ENCODE measurements around the gene MXRA8.
"Not testable (repeated sequence)": the region's sequence is repeated elsewhere in the genome, so short reads cannot be mapped to it uniquely, and the experiment has no call there.

Gene MXRA8, protein sequence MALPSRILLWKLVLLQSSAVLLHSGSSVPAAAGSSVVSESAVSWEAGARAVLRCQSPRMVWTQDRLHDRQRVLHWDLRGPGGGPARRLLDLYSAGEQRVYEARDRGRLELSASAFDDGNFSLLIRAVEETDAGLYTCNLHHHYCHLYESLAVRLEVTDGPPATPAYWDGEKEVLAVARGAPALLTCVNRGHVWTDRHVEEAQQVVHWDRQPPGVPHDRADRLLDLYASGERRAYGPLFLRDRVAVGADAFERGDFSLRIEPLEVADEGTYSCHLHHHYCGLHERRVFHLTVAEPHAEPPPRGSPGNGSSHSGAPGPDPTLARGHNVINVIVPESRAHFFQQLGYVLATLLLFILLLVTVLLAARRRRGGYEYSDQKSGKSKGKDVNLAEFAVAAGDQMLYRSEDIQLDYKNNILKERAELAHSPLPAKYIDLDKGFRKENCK

DNA sequence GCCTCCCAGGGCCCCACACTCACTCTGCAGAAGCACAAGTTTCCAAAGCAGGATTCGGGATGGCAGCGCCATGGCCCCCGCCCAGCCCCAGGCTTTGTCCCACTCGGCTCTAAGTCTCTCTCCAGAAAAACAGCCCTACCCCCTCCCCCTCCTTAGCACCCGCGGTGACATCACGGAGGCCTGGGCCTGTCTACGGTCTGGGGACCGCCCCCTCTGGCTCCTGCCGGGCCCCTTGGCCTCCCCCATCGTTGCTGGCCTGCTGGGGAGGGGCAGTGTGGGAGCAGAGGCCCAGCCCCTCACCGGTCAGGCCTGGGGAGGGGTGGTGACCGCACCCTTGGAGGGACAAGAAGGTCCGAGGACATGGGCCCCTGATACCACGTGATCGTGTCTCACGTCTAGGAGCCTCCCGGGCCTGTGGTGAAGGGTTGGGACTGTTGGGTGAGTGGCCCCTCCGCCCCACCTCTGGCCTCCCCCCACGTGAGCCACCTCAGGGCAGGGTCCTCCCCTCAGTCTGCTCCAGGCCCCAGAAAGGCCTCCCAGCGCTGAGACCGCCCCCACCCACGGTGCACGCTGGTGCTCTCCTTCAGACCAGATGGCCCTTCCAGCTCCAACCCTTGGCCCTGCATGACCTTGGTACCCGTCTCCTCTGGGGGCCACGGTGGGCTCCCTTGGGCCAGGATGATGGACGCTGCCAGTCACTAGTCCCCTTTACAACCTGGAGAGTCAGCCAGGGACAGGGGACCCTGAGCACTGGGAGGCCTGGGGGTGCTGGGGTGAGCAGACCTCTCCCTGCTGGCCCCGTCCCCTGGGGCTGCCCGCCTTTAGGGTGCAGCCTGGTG, at the start of gene MXRA8:
MXRA8 (minus strand) TSS at position 123 of the 839 bp plus-strand sequence; CDS start at position 72, 51 bp downstream.
- DNase-seq, result no peak

DNA sequence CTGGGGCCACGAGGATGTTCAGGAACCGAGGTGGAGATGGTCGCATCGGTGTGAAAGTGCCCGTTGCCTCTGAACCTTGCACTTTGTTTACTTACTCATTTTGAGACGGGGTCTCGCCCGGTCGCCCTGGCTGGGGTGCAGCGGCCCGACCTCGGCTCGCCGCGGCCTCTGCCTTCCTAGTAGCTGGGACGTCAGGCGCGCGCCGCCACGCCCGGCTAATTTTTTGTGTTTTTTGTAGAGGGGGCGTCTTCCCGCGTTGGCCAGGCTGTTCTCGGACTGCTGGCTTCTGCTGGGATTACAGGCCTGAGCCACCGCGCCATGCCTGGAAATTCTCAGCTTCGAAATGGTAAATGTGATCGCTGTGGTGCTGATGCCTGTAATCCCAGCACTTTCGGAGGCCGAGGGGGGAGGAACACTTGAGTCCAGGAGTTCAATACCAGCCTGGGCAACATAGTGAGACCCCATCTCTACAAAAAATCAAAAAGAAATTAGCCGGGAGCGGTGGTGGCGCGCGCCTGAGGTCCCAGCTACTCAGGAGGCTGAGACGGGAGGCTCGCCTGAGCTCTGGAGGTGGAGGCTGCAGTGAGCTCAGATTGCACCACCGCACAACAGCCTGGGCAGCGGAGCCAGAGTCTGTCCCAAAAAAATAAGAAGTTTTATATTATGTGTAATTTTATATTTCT, 49.4 kb upstream of the MXRA8 start:
- no peak for DNase-seq

DNA sequence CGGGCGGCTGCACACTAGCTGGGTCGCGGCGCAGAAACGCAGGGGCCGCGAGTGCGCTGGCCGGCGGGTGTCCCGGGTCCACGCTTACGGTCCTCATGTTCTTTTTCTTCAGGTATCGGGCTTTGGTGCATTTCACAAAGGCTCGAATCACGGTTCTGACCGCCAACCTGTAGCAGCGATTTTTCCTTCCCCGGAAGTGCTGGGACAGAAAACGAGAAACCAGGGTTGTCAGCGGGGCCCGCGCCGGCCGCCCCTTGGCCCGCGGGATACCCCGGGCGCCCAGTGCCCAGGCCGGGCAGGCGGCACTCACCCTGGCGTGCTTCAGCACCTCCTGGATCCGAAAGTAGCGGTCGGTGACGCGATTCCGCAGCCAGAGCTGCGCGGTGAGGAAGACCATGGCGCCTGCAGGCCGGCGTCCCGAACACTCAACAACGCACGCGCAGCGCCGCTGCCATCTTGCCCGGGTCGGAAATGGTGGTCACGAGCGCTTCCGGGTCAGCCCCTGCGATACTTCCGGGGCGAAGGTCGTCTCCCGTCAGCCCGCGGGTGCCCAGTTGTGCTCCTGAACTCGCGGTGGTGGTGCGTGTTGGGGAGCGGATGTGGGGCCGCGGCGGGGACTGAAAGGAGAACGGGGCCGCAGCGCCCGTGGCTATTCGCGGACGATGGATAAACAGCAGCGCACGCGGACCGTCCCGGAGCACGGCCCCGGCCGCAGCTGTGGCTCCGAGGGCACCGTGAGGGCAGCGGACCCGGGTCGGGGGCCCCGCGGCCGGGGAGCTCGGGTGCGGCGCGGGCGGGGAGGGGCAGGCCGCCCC, 48.7 kb upstream of the MXRA8 start, which contains the start of gene MRPL20:
MRPL20 (minus strand) TSS at position 473 of the 815 bp plus-strand sequence; CDS start at position 397, 76 bp downstream.
- peak; percentile 88 for DNase-seq

DNA sequence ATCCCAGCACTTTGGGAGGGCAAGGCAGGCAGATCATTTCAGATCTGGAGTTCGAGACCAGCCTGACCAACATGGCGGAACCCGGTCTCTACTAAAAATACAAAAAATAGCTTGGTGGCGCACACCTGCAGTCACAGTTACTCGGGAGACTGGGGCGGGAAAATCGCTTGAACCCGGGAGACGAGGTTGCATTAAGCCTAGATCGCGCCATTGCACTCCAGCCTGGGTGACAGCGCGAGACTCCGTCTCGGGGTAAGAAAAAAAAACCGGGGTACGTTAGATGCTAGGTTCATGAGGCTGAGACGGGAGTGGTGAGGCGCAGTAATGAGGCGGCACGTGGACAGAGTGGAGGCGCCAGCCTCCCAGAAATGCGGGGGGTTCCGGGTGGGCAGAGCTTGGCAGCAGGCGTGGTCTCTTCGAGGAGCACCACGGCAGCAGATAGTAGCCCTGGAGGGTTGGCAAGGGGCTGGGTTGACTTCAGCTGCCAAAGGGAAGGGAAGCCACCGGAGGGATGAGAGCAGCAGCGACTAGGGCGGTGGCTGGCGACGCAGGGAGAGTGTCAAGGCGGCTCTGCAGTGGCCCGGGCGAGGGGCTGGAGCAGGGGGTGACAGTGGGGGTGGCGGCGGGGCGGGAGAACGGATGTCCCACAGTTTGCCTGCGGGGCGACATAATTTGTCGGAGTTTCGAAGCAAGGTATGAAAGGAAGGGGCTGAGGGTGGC, 47.9 kb upstream of the MXRA8 start:
- DNase-seq, result no peak

DNA sequence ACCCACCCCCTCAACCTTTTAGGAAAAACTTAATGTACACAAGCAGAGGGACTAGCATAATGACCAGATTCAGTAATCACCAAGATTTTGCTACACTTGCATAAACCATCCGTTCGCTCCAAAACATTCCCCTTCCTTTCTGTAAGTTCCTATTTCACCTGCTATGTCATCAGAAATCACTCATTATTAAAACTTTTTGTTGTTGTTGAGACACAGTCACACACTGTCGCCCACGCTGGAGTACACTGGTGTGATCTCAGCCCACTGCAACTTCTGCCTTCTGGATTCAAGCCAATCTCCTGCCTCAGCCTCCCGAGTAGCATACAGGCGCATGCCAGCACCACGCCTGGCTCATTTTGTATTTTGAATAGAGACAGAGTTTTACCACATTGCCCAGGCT, 45.3 kb upstream of the MXRA8 start:
- DNase-seq, result no peak

DNA sequence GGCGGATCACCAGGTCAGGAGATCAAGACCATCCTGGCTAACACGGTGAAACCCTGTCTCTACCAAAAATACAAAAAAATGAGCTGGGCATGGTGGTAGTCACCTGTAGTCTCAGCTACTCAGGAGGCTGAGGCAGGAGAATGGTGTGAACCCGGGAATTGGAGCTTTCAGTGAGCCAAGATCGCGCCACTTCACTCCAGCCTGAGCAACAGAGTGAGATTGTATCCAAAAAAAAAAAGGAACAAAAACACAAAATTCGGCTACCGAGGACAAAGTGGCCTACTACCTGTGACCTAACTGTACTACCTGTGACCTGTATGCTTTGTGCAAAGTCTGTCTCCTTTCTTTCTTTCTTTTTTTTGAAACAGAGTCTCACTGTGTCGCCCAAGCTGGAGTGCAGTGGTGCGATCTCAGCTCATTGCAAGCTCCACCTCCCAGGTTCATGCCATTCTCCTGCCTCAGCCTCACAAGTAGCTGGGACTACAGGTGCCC, 44.6 kb upstream of the MXRA8 start:
- not testable (repeated sequence) for DNase-seq

DNA sequence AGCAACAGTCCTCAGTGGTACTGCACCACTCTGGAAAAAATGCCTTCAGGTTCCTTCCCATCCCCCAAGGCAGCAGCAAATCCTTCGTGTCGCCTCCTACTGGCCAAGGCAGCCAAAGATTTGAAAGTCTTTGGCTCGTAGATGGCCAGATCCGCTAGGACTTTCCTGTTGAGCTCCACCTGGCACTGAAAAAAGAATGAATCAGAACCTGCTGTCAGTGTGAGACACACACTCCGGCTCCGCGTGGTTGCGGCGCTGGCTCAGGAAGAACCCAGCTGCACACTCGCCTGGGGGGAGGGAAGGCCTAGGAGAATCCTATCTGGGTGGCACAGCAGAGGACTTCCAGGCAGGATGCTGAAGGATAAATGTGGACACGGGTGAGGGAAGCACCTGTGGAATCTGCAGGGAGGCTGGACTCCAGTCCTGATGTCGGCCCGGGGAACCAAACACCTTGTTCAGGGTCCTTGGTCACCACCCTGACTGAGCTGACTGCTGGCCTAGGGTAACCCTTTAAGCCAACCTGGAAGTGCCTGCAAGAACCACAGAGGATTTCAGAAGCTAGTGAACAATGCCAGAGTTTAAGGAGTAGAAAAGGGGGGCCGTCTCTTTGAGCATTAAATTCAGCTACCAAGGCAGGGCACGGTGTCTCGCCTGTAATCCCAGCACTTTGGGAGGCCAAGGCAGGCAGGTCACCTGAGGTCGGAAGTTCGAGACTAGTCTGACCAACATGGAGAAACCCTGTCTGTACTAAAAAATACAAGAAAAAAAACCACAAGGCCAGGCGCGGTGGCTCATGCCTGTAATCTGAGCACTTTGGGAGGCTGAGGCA, 43.9 kb upstream of the MXRA8 start:
- peak; percentile 12 for DNase-seq

DNA sequence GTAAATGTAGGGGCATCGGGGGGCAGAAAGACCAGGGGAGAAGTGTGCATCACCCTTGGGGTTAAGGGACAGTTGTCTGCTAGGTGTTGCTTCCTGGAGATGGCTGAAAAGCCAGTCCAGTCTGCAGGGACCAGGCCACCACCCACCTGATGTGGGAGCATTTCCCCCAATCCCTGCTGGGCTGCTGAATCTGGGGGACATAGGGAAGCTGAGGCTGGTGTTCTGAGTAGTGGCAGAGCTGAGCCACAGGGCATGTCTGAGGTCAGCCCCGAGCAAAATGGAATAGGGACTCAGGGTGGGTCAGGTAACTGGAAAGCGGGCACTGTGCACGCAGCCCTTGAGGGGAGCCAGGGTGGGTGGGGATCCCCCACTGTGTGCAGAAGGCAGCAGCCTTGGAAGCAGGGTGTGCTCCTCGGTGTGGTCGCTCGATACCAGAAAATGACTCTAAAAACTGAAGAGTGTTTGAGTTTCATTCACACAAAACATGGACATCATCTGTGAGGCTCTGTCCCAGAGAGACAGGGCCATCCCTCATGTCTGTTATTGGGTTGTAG, 43.2 kb upstream of the MXRA8 start:
- no peak for DNase-seq

DNA sequence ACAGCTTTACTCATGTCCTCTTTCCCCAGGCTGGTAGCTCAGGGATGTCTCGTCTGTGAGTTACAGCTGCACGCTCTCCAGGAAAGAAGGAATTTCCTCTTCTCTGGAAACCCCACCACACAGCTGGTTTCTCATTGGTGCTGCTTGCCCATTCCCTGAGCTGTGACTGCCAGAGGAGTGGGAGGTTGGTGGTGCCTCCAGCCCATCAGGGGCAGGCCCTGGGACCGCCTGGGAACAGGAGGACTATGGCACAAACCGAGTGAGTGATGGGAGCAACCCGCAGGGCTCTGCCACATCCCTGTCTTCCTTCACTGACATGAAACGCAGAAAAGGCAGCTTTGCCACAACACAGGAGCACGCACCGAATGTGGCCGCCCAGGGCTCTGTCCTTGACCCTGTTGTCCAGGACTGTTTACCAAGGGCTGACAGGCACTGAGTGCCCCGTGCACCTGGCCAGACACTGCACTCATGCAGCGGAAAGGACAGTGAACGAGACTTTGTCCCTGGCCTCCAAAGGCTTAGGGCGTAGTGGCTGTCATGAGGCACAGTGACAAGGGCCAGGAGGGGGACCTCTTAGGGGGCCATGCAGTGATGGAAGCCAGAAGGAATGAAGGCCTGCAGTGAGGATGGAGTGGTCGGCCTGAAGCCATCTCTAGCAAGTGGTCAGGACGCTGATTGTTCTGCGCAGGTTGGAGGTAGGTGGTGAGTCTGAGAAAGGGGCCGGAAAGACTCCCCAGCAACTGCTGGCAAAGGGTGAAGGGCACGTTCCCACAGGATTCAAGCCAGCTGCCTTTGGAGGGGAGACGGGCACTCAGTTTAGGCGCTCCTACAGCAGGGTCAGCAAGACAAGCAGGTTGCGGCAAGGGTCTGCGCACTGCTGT, 42.5 kb upstream of the MXRA8 start:
- DNase-seq, result no peak

DNA sequence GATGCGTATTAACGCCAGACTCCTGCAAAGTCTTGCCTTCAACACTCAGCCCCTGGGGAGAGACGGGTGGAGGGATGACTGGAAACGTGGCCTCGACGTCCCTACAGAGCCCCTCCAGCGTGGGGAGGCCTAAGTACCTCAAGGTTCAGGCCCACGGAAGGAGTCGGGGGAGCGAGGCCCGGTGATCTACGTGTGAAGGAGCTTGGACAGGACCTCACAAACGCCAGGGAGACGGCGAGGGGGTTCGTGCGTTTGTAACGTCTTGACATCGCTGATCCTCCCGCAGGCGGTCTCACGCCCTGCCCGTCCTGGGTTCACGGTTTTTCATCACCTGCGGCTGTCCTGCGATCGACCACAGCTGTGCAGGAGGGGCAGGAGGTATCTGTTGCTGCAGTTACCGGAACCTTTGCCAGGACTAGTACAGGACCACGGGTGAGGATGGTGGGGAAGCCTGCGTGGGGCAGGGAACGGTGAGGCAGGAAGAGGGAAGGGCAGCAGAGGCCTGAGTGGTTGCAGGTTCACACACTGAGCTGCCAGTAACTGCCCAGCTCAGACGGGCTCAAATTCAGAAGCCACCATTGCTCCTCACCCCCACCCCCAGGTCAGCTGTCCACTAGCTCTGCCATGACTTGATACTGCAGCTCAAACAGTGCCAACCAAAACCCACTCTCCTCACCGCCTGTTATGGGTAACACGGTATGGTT, 41.7 kb upstream of the MXRA8 start:
- no peak for DNase-seq

DNA sequence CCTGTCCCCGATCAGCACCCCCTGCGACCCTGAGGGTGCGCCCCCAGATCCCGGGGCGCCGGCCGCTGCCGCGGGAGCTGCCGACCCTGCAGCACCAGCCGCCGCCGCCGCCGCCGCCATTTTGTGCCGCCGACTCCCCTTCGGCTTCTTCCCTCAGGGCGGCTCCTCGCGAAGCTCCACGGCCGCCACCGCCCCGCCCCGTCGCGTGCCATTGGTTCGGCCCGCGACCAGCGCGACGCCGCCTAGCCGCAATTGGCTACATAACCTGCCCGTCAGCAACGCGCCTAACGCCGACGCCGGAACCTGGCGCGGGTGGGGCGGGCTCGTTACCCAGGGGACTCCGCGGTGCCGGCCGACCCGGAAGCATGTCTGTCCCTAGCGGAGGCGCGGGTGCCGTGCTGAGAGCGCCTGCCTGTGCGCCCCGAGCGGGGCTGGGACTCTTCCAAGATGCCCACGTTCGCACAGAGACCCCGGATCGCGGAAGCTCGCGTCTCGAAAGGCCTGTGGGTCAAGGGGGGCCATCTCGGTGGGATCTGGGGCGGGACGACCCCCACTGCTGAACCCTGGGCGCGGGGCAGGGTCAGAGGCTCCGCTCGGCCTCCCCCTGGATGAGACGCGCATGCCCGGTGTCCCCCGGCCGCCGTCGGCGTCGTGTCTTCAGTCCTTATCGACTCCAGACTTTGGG, 41.0 kb upstream of the MXRA8 start, which contains the start of gene CCNL2:
CCNL2 (minus strand) TSS at position 149 of the 685 bp plus-strand sequence; CDS start at position 120, 29 bp downstream.
- peak; percentile 99 for DNase-seq

DNA sequence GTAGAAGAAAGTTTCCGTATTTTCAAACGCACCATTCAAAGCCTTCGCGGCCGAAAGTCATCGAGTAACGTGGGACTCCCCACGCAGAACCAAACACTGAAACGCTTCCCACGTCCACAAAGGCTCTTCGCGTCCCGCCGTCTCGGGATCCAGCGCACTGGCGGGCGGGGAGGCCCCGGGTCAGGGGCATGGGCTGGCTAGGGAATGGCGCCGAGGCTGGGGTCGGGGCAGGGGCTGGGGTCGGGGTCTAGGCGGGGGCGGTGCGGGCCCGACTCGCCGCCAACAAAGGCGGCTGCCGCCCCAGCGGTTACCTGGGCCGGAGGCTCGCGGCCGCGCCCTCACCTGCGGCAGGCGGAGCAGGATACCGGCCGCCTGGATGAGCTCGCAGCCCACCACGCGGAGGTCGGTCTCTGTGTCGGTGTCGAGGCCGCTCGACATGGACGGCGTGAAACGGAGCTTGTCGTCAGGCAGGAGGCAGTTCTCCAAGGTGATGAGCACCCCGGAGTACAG, 40.4 kb upstream of the MXRA8 start:
- no peak for DNase-seq

DNA sequence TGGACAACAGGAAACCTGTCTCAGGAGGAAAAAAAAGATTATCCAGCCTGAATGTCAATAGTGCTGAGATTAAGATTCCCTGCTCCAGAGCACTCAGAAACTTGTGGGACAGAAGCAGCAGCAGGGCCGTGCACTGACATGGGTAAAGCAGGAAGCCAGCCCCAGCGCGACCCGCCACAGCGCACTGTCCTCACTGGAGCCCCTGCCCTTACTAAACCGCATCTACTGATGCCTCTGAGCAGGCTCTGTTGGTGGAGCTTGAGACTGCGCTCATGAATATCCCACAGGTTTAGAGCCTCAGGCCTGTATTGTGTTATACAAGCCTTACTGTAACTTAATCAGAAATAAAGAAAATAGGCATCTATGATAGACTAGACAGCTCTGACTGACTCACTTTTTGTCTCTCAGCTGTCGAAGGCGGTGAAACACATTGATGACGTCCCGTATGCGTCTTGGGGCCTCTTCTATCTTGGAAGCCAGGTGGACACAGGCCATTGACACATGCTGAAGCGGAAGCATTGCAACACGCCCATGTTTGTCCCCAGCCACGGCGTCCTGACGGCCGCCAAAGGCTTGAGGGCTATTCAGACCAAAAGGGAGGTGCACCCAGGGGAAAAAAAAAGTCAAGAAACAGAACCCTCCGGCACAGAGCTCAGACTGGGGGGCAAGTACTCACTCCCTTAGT, 39.6 kb upstream of the MXRA8 start:
- no peak for DNase-seq

DNA sequence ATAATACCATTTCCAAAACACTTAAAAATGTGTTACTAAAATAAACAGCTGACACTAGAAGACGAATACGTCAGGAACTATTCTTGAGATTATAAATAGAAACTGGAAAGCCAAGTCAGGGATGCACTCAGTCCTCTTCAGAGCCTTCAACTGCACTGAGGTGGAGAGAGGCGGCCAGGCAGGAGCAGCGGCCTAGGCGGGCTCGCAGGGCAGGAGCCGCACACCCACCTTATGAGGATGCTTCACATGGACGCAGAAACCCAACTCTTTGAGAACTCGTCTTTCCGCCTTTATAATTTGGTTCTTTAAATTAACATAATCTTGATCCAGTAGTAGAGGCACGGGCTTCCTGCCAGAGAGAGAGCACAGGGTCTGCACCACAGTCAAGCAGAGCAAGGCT, 36.8 kb upstream of the MXRA8 start:
- no peak for DNase-seq

DNA sequence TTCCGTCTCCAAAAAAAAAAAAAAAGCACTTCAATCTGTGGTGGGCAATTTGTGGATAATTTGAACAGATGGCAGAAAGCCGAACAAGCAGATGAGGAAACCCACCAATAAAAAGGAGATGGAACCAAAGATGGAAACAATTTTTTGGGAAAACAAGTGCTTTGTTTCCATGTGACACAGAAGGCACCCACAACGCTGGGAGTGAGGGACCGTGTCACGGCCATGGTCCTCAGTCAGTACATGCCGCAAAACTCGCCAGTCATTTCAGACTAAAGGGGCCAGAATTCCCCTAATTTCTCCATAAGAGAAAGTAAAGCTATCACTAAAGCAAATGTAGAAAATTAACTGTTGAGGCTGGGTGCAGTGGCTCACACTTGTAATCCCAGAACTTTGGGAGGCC, 35.8 kb upstream of the MXRA8 start:
- no peak for DNase-seq

DNA sequence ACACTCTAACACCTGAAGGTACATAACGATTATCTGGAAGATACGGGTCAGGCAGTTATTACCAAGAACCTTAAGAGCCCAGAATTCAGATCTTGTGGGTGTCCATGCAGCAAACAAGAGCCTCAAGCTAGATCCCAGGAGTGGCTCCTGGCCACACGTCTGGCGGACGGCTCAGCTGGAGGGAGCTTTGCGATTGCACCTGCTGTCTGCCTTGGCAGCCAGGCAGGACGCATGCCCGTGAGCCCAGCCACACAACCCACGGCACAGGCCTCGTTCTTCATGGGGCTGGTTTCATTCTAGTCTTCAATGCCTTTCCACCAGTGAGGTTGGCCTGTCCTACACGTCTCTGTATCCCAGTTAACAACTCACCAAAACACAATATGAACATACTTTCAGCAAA, 35.1 kb upstream of the MXRA8 start:
- no peak for DNase-seq

DNA sequence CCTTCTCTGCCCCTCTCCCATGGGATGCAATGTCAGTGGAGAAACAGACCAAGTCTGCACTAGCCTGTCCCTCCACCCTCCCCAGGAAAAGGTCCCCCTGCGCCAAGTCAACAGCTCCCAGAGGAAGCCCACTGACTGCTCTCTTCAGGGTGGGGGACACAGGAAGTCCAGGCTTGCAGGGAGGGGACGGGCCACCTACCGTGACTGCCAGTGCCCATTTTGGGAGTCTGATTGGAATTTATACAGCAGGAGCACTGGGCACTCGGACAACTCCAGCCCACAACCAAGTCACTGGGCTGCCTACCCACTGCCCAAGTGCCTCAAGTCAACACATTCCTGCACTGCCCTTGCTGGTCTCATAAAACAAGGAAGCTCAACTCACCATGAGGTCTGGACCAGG, 34.7 kb upstream of the MXRA8 start:
- no peak for DNase-seq

Measured in GDM1 (cell line).